NOMO-1 (cell line): Measurements from ENCODE around the gene ATP5F1E.
"Not testable (repeated sequence)": the region's sequence is repeated elsewhere in the genome, so short reads cannot be mapped to it uniquely, and the experiment has no call there.

Experiments
- DNase-seq, 2 experiments: peaks; one replicate each; lab custom pipeline; 2025; ENCODE audit not compliant: unreplicated experiment in 2 of 2; lab: John Stamatoyannopoulos, UW

ATP5F1E gene

DNA sequence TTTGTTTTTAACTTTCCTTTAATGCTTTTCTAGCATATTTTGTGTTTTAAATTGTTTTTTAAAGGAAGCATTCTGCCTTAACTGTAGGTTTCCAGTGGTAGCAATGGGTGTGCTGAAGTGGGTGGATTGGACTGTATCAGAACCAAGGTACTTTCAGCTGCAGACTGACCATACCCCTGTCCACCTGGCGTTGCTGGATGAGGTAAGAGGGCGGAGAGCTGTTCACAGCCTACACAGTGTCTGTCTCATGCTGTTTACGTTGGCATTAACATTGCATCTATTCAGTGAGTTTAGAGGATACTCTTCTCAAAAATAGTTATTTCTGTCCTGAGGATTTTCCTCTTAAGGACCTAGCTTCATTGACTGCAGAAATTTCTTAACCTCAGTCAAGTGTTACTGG lies 39.2 kb downstream of the ATP5F1E start:
- DNase-seq: no peak

DNA sequence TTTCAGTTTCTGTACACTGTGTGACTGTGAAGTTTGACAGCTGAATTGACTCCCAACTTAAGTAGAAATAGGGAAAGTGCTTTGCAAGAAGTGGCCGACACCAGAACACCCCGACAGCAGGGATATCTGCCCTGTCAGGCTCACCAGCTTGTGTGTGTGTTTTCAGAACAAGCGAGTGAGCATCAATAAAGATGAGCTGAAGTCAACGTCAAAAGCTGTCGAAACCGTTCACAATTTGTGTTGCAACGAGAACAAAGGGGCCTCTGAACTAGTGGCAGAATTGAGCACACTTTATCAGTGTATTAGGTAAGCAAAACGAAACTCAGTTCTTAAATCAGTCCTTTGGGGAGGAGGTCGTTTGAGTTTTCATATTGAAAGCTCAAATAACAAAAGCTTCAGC lies 40.4 kb downstream of the ATP5F1E start:
- peak in 1 of 2 experiments; percentile 11 for DNase-seq

DNA sequence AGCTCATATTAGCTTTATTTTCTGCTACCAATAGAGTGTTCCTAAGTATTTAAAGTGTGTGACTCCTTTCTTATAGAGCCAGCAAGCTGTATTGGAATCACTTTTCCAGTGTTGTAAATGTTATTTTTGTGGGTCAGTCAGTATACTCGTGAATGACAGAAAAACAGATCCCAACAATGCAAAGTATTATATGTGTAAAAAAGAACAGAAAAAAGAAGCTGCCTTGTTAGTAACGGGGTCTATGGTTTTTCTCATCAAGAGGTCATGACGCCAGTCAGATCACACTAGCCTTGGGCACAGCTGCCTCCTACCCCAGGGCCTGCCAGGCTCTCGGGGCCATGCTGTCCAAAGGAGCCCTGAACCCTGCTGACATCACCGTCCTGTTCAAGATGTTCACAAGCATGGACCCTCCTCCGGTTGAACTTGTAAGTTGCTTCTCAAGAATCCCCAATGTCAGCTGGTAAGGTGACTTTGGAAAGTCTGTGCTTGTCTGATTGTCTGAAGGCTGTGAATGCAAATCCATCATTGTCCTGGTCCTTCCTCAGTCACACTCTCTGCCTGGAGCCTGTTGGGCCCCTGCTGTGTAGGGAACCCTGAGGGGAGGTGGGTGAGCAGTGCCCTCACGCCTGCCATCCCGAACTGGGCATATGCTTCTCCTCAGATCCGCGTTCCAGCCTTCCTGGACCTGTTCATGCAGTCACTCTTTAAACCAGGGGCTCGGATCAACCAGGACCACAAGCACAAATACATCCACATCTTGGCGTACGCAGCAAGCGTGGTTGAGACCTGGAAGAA lies 41.3 kb downstream of the ATP5F1E start:
- no peak for DNase-seq

DNA sequence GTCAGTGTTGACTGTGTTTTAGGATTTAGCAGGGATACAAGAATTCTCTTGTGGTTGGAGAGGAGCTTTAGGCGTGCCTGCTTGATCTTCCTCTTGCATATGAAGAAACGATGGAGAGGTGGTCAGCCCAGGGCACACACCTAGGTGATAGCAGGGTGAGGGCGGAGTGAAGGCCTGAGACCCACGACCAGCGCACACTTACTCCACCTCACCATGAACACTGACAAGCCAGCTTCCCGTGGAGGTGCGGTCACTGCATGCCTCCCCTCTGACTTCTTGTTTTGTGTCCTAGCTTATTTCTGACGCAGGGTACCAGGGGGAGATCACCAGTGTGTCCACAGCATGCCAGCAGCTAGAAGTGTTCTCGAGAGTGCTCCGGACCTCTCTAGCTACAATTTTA lies 42.9 kb downstream of the ATP5F1E start:
- no peak for DNase-seq

DNA sequence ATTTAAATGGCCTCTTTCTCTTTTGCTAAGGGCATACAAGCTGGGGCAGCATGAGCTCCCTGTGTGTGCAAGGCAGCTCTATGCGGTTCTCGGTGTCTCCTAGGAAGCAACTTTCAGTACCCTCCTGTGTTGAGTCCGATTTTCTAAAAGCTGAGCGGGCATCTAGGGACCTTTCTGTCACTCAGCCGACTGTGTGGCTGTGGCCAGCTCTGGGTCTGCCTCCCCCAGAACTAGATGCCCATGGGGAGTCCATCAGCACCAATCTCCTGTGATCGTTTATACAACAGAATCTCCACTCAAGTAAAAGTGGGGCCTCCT lies 43.6 kb downstream of the ATP5F1E start:
- no peak for DNase-seq

DNA sequence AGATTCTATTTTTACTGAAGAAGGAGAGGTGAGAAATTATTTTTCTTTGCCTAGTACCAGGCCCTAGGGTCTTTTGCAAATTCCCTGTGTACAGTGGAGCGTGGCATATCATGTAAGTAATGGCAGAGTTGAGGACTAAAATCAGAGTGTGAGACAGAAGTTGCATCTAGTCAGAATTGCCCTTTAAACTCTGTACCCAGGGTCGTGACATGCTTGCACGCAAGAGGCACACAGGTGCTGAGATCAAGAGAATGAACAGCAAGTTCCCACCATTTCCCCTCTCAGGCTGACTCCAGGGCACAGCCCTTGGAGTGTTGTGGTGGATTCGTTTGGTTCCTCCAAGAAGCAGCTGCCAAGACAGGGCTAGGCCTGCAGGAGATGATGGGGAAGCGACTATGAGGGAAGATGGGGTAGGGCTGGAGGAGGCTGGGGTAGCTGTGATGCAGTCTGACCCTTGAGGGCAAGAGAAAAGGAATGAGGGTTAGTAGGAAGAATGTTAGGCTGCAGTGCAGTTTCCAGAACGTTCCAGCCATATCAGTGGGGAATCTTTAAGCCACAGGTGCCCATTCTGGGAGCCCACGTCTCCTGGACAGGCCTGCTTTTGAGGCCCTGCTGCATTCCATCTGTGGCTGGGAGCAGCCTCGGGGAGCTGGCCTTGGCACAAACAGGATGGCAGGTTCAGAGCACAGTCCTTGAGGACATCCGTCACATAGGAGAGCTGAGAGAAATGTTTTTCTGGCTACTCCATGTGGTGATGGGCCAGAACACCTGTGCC lies 44.2 kb downstream of the ATP5F1E start:
- no peak for DNase-seq

DNA sequence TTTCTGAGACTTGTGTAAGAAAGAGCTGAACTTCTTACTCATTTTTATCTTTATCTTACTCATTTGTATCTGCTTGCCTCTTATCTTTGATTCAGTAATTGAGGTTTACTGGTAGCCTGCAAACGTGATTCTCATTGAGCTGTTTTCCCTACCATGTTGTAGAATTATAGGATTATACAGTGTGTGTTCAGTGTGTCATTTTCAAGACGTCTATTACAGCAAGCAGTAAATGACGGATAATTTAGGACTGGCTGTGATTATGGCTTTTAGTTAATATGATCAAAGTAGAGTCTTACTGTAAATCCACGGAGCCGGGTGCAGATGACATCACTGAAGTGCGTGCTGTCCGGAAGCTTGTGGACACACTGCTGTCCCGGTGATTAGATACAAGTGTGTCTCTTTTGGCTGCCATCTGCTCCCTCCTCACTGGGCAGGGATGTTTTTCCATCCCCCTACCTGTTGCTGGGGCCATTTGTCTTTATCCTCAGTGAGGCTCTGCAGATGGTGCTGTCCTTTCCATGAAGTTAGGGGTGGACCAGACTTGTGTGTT lies 45.1 kb downstream of the ATP5F1E start:
- DNase-seq: no peak

DNA sequence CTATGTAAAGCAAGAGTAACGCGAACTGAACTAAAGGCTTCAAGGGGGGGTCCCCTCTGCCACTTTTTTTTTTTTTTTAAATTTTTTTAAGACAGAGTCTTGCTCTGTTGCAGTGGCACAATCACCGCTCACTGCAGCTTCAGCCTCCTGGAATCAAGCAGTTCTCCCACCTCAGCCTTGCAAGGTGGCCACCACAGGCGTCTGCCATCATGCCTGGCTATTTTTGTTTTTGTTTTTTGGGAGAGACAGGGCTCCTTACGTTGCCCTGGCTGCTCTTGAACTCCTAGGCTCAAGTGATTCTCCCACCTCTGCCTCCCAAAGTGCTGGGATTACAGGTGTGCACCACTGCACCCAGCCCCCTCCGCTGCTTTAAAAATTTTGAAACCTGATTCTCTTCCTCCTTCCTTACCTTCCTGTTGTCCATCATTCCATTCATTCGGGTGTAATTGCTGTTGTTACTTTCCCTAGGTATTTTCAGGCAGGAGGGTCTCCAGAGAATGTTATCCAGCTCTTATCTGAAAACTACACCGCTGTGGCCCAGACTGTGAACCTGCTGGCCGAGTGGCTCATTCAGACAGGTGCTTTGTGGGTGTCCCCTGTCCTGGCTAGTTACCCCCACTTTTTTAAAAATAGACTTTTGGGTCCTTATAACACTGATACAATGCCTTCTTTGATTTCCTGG lies 45.7 kb downstream of the ATP5F1E start:
- DNase-seq: no peak

DNA sequence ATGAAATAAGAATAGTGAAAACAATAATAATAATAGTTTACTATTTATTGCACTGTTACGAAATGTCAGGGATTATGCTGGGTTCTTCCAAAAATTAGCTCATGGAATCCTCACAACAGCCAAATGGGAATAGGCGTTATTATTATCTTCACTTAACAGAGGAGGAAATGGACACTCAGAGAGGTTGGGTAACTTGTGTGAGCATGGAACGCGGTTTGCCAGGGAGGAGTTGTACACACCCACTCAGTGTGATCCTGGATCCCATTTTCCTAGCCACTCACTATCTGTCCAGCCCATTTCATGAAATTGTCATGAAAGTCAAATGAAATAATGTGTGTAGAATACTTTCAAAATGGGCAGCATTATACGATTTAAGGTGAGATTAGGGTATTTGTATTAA lies 46.5 kb downstream of the ATP5F1E start:
- DNase-seq: no peak

DNA sequence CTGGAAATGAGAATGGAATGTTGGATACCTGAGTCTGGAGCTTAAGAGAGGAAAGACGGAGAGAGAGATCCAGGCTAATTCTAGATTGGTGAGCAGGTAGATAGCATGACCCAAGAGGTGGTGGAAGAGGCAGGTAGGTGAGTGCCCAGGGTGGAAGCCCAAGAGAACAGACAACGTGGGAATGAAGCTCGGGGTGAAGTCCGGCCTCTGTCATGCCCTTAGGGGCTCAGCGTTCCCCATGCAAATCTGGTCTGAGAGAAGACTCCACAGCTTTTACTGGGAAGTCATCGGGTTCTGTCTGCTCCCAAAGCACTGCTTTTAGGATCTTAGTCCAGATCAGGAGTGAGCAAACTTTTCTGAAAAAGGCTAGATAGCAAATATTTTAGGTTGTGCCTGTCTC lies 47.4 kb downstream of the ATP5F1E start:
- DNase-seq: no peak

DNA sequence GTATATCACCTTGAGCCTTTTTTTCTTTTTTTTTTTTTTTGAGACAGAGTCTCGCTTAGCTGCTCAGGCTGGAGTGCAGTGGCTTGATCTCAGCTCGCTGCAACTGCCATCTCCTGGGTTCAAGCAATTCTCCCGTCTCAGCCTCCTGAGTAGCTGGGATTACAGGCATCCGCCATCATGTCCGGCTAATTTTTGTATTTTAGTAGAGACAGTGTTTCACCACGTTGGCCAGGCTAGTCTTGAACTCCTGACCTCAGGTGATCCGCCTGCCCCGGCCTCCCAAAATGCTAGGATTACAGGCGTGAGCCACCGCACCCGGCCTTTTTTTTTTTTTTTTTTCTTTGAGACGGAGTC lies 49.0 kb downstream of the ATP5F1E start:
- DNase-seq: not testable (repeated sequence)

DNA sequence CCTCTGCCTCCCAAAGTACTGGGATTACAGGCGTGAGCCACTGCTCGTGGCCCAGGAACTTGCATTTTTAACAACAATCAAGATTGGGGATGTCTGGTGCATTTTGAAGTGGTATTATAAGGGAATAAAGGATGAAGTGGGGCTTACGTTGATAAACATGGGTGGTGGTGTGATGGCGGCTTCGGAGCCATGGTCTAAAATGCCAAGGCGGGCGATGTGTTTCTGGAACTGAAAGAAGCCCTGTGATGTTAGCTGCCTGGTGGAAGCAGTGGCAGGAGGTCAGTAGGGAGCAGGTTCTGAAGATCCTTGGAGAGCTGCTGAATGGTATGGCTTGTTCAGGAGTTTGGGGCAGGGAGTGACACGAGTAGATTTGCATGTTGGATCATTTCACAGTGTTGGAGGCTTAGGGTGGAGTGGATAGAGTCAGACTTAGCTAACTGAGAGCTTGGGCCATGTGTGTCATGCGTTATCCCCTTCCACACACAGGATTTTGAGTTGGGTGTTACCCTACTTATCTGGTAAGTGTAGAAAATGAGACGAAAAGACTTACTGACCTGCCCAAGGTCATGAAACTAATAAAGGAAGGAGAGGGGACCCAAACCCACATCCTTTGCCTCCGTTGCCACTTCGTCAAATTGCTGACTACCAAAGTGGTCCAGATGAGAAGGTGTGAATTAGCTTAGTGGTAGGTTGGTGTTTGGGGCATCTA lies 49.6 kb downstream of the ATP5F1E start:
- DNase-seq: no peak

DNA sequence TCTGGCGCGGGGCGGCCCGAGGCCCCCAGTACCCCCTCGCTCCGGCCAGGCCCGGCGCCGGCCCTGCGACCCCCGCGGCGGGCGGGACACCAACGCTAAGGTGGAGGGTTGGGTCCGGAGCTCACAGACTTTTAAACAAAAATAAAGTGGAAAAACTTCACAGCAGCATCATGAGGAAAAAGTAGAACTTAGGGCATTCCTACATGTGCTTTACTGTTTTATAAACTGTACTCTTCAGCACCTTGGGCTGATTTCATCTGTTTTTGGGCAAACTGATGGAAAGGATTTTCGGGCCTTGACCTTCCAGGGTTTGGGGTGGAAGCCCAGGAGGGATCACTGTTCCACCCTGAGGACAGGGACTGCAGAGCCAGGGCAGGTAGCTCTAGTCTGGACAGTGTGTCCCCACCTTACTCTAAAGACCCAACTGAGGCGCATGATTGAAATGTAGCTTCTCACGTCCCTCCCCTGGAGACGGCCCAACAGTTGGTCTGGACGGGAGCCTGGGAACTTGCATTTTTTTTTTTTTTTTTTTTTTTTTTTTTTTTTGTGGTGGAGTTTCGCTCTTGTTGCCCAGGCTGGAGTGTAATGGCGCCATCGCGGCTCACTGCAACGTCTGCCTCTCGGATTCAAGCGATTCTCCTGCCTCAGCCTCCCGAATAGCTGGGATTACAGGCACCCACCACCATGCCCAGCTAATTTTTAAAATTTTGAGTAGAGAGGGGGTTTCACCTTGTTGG lies 50.3 kb downstream of the ATP5F1E start:
- DNase-seq: no peak

DNA sequence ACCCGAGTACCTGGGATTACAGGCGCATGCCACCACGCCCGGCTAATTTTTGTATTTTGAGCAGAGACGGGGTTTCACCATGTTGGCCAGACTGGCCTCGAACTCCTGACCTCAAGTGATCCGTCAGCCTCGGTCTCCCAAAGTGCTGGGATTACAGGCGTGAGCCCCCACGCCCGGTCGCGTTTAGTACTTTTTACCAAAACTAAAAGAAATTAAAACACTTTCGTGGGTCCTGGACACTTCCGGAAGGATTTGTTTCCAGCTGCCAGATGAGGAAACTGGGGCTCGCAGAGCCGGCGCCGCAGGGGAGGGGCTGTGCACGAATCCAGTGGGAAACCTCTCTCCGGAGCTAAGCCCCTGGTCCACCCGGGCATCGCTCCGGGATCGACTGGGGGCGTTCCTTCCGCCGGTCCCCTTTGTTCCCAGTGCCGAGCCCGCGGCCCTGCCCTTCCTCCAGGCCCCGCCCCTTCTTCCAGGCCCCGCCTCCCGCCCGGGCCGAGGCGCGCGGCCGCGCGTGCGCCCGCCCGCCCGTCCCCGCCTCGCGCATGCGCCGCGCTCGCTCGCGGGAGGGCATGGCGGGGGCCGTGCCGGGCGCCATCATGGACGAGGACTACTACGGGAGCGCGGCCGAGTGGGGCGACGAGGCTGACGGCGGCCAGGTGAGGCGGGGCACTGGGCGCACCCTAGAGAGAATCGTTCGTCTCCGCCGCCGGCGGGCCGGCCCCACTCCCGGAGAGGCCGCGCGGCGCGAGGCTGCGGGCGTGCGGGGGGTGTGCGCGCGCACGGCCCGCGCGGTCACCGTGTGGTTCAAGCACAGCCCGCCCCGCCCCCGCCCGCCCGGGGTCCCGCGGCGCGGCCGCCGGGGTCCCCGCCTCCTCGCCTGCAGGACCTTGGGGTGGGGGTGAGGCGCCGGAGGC lies 51.2 kb downstream of the ATP5F1E start, which contains the start of gene NELFCD:
NELFCD (plus strand) TSS at position 546 of the 917 bp plus-strand sequence; CDS start at position 600, 54 bp downstream.
- peak; percentile 61 to 73 for DNase-seq

DNA sequence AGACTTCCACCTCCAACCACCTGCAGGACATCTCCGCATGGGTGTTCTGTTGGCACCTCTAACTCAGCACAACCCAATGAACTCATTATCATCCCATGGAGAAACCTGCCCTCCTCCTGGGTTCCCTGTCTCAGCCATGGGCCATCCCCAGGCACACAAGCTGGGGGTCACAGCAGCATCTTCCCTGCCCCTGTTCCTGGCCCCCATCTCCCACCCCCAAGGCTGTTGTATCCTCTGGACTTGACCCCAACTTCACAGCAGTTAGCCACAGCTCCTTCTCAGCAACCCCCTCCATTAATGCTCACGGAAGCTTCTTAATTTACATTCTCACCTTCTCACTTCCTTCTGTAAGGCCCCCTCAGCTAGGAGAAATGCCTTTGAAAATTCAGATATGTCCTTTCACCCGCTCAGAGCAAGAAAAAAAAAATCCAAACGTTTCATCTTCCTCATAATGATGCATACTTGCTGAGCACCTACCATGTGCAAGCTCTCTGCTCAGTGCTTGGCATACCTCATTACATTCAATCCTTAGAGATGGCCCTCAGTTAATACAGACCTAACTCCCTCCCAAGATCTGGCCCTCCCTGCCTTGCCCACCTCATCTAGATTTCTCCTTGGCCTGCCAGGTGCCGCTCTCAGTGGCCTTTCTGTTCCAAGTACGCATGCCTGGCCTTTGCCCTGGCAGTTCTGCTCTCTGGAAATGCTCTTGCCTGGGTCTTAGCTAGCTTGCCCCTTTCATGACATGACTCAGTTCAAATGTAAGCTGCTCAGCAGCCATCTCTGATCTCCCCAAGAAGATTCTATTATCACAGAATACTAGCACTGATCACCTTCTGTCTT lies 53.6 kb downstream of the ATP5F1E start:
- no peak for DNase-seq

DNA sequence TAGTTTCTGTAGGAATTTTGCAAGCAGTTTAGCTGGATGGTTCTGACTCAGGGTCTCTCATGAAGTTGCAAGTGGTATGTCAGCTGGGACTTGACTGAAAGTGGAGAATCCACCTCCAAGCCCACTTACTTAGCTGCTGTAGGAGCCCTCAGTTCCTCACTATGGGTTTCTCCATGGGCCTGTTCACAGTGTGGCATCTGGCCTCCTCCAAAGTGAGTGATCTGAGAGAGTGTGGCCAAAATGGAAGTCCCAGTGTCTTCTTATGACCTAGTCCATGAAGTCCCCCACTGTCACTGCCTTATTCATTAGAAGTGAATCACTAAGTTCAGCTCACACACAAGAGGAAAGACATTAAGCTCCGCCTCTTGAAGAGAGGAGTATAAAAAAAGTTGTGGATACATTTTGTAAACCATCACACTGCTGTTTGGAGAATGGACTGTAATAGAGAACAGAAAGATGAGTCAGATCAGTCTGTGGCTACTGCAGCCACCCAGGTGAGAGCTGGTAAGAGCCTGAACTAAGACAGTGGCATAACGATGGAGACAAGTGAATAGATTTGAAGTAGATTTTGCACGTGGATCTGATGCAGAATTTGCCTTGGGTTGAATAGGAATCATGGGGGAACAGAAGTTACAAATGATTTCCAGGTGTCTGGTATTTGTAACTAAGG lies 55.9 kb downstream of the ATP5F1E start:
- DNase-seq: no peak
